Activated naive CD4-positive, alpha-beta T cell treated with Interleukin-2 at 50 U/mL for 16 hours (primary cell): Measurements from ENCODE around the gene ARHGEF25.
"Not testable (repeated sequence)": the region's sequence is repeated elsewhere in the genome, so short reads cannot be mapped to it uniquely, and the experiment has no call there.

ENCODE experiments used
- DNase-seq: peaks from one replicate; pipeline ENCODE4 v3.0.0-alpha.2; 2020

ARHGEF25 gene

DNA sequence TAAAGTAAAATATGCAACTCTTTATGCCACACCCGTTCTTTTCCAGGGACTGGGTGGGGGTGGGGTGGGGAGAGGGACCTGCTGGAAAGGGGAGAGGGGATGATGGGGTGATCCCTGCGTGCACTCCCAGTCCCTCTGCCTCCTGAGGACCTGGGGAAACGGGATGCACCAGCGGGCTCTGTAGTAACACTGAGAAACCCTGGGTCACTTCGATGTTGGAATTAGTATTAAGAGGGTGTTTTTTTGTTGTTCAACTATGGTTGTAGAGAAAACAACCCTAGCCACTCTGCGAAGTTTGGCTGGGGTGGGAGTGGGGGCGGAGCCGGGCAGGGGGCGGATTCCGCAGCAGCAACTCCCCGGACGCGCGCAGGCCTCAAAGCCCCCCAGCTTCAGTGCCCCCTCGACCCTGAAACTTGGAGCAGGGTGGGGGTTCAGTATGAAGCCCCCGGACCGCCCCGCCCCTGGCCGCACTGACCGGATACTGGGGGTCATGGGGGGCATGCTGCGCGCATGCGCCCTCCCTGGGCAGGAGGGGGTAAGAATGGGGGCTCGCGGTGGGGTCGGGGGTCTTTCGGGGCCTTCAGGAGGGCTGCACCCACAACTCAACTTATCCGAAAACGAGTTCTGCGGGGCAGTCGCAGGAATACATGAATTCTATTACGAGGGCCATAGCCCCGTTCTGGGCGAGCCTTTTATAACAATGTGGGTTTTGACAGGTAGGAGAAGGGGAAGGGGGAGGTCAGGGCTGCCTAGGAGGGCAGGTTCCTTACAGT is 1.3 kb upstream of the ARHGEF25 start:
- DNase-seq, result no peak

DNA sequence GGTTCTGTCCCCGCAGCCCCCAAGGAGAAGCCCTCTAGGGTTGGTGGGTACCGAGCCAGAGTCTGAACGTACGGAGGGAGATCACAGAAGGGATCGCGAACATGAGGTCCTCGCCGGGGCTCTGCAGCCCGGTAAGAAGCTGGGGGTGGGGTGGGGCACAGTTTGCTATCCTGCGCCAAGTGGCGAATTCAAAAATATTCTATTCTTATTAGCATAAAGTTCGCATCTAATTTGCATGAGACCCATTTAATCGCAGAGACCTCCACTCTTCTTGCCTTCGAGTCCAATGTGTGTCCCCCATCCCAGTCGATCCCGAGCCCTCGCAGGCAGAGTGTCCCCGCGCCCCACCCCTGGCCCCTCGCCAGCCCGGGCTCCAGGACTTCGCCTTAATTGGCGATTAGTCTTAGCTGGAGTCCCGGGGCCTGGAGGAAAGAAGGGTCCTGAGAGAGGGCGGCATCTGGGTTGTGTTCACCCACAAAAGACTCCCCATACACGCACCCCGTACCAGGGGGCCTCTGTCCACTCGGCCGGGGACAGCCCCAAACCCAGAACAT is 604 bp upstream of the ARHGEF25 start:
- DNase-seq, result no peak

DNA sequence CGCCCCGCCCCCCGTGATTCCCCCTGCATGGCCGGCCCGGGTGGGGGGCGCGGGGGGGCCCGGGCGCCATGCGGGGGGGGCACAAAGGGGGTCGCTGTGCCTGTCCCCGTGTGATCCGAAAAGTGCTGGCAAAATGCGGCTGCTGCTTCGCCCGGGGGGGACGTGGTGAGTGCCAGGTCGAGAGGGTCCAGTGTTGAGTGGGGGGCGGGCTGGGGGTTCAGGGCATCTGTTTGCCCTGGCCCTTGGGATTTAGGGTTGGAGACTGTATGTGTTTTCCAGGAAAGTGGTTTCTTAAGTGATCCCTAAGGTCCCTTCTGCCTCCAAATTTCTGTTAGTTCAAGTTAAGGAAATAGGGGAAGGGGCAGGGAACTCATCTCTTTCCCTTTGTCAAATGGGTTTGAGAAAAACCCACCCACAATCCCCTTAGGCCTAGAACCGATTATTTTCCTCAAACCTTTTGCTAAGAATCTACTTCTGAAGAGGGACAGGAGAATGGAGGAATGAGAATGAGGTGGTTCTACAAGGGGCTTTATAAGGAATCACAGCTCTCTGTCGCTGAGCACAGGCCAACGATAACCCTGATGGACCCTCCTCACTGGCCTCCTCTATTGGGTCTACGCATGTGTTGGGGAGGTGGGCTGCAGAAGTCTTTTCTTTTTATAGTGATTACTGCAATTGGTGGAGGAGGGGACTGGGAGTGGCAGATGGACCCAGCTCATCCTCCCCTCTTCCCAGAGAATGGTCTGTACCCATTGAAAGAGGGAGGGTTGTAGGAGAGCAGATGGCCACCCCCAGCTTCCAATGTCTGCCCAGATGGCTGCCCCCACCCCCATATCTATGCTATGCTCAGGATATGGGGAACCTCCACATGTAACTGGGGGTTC is 834 bp downstream of the ARHGEF25 start:
- DNase-seq, result no peak

DNA sequence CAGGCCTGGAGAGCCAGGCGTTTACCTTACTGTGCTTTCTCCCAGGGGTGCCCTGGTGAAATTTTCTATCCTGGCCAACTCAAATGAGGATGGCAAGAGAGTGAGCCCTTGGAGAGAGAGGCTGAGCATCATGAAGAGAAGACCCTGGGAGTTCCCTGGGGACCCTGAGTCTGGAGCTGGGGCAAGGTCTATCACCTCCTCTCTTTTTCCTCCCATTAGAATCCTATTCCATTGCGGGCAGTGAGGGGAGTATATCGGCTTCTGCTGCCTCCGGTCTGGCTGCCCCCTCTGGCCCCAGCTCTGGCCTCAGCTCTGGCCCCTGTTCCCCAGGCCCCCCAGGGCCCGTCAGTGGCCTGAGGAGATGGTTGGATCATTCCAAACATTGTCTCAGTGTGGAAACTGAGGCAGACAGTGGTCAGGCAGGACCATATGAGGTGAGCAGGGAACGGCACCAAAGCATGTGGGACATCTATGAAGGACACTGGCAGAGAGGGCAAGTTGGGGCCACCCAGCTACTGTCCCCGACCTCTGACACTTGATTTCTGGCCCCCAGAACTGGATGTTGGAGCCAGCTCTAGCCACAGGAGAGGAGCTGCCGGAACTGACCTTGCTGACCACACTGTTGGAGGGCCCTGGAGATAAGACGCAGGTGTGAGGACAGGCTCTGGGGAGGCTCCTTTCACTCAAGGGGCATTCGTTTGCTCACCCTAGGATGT is 1.6 kb downstream of the ARHGEF25 start:
- DNase-seq, result no peak

DNA sequence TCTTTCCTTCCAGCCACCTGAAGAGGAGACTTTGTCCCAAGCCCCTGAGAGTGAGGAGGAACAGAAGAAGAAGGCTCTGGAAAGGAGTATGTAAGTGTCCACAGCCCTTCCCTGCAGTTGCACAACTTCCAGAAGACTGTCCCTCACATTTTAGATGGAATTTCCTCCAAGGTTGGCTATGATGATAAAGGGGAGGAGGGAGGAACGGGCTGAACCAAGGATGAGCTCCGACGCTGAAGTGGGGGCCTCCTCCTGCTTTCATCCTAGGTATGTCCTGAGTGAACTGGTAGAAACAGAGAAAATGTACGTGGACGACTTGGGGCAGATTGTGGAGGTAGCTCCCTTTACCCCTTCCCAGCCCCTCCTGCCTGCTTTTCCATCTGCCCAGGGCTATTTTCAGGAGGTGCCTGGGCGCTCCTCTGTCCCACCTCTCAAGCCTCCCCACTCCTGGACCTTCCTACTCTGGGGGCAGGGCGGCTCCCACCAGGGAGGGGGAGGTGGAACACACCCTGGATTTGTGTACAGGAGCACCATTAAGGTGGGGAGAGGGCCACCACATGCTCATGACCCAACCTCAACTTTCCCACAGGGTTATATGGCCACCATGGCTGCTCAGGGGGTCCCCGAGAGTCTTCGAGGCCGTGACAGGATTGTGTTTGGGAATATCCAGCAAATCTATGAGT is 2.3 kb downstream of the ARHGEF25 start:
- no peak for DNase-seq

DNA sequence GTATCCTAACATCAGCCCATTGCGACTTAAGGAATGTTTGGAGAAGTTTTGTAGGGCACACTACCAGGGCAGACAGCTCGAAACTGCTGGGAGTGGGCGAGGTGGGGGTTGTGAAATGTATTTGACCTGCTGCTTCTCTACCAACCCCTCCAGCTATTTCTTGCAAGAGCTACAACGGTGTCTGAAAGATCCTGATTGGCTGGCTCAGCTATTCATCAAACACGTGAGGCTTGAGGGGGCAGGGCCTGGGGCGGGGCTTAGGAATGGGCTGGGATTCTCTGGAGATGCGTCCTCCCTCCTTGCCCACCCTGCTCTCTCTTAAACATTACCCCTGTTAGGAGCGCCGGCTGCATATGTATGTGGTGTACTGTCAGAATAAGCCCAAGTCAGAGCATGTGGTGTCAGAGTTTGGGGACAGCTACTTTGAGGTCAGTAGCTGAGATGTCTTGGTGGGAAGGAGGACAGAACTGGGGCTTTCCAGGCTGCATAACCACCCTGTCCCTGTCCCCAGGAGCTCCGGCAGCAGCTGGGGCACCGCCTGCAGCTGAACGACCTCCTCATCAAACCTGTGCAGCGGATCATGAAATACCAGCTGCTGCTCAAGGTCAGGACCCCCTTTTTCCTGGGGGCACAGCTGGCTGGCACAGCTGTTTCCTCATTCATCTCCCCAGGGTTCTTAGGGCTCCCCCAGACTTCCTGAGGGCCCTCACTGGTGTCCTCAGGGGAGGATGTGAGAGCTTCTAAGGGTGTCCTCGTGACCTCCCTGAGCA is 3.1 kb downstream of the ARHGEF25 start:
- no peak for DNase-seq

DNA sequence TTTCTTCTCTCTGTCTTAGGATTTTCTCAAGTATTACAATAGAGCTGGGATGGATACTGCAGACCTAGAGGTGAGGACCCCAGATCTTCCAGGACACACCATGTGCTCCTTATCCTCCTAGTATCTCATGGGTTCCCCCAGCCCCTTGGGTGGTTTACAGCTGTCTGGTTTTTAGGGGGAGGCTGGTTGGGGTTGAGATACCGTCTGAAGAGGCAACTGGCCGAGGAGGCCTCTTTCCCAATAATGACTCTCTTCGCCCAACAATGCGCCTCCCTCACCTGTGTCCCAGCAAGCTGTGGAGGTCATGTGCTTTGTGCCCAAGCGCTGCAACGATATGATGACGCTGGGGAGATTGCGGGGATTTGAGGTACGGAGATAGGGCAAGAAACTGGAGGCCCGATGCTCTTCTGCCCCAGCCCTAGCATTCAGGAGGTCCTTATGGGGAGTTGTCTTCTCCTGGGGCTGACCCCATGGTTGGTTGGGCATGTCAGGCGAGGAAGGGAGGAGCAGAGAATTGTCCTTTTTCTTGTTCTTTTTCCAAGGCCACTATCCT is 3.8 kb downstream of the ARHGEF25 start:
- DNase-seq, result no peak

DNA sequence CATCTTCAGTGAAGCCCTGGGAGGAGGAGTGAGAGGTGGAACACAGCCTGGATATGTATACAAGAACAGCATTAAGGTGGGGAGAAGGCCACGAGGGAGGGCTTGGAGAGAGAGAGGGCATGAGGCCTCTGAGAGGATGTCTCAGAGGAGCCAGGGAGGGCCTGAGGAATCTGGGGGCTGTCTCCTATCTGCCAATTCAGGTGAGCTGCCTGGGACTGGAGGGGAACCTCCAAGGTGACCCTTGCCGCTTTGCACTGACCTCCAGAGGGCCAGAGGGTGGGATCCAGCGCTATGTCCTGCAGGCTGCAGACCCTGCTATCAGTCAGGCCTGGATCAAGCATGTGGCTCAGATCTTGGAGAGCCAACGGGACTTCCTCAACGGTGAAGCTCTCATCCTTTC is 4.4 kb downstream of the ARHGEF25 start:
- no peak for DNase-seq

DNA sequence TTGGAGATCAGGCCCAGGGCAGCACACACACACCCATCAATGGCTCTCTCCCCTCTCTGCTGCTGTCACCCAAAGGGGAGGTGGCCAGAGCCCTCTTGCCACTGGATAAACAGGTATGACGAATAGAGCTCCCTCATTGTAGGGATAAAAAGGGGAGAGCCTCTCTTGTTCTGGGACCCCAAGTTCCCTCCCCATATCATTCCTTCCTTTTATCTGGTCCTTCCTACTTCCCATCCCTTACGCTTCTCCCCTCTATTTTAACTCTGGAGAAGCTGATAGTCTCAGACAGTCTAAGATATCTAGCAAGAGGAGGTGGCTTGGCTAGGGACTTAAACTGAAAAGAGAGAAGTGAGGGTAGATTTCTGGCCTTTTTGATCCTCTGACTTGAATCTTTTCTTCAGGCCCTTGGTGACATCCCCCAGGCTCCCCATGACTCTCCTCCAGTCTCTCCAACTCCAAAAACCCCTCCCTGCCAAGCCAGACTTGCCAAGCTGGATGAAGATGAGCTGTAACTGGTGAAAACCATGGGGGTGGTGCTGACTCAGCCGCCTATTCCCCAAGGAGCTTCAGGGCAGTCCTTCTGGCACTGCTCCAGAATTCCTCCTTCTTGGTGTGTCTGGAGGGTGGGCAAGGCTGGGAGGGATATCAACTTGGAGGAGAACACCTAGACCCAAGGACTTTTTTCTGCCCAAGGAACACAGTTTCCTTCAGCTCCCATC is 5.3 kb downstream of the ARHGEF25 start:
- no peak for DNase-seq

DNA sequence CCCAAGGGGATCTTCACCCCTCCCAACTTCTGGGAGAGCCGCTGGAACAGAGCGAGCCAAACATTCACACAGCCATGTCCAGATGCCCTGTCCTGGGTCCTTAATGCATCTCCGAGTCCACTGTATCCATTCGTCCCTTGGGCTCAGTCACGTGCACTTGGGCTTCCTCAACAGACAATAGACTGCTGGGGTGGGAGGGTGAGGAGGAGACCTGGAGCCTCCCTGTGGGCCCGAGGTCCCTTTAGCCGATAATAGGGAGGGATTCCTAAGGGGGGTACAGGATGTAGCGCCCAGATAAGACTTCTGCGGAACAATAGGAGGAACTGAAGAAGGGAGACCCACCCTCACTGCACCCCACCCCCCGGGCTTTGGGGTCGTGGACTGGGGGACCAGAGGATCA is 6.7 kb downstream of the ARHGEF25 start:
- no peak for DNase-seq

DNA sequence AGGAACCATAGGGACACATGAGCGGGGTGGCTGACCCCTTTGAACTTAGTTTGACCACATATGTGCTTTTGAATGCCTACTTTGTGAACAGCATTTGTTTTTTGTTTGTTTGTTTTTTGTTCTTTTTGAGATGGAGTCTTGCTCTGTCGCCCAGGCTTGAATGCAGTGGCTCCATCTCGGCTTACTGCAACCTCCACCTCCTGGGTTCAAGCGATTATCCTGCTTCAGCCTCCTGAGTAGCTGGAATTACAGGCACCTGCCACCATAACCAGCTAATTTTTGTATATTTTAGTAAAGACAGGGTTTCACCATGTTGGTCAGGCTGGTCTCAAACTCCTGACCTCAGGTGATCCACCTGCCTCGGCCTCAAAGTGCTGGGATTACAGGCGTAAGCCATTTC is 7.2 kb downstream of the ARHGEF25 start:
- not testable (repeated sequence) for DNase-seq

DNA sequence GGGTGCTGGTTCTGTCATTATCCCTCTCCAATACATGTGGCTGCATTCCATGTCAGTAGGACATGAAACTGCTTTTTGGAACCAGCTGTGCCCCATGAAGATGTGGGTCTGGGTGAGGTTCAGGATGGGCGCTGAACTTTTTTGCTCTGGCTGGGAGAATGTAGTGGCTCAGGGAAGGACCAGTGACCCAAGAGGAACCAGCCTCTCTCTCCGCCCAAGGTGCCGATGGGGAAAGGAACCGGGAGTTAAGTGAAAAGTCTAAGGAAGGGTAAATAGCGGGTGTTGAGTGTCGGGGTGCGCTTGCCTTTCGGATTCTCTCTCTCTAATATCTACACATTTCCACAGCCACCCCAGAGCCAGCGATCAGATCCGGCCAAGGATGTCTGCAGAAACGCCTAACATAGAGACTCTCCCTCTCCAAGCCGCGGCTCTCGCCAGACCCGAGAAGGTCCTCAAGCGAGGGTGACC is 7.8 kb downstream of the ARHGEF25 start:
- no peak for DNase-seq

DNA sequence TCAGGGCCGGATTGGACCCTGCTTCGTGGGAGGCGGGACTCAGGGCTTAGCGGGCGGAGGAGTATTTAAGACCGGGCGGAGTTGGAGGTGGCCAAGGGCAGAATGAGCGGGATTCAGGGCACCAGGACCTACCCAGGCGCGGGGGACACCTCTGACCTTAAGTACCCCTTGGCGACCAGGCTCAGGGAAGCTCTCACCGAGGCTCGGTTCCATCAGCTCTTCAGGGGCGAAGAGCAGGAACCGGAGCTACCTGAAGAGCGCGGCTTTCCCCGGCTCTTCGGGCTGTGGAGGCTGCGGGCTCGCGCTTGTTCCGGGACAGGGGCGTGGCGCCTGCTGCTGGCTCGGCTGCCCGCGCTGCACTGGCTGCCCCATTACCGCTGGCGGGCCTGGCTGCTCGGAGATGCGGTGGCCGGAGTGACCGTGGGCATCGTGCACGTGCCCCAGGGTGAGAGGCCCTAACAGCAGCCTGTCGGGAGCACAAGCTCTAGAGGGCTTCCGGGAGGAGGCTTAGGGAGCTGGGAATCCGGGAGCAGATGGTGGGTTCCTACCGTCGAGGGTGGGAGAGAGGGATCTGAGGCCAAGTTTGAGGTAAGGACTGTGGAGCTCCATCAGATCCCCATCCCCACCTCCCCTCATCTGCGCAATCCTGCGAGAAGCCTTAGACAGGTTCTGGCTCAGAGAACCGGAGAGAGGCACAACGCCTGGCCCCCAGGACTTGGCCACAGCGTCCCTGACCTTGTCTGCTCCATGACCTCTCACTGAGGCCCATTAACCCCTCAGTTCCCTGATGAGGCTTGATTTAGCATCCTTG is 8.4 kb downstream of the ARHGEF25 start:
- DNase-seq, result peak; percentile 32

DNA sequence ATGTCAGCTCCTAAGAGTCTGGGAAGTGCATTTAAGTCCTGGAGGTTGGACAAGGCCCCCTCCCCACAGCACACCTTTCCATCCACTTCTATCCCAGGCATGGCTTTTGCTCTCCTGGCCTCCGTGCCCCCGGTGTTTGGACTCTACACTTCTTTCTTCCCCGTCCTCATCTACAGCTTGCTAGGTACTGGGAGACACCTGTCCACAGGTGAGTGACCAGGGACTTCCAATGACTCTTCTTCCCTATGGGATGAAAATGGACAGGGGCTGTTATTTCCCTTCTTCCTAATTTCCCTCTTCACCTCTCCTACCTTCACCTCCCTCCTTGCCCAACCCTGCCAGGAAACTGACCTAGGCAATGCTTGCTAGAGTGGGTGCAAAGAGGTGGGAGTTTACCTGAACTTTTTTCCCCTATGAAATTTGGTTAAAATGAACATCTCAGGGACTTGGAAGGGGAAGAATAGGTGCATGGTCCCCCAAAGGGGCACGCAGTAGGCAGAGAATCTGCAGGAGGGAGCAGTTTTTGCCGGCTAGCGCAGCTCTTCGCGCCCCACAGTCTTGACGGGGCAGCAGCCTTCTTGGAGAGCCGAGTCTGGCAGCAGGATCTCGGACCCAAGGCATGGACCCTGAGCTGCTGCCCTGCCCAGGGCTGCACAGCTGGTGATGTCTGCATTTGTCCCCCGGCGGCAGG is 9.2 kb downstream of the ARHGEF25 start:
- no peak for DNase-seq

DNA sequence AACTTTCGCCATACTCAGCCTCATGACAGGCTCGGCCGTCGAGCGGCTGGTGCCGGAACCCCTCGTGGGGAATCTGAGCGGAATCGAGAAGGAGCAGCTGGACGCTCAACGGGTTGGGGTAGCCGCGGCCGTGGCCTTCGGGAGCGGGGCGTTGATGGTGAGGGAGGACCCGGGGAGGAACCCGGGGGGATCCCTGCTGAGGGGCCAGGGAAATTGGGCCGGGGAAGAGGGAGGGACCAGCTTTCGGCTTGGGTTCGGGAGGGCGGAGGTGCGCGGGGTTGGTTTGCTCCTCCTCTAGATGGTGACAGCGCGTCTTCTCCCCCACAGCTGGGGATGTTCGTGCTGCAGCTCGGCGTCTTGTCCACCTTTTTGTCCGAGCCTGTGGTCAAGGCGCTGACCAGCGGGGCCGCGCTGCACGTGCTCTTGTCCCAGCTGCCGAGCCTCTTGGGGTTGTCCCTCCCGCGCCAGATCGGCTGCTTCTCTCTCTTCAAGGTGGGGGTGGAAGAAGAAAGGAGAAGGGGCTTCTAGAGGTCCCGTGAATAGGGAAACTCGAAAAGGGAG is 9.8 kb downstream of the ARHGEF25 start:
- peak; percentile 26 for DNase-seq

DNA sequence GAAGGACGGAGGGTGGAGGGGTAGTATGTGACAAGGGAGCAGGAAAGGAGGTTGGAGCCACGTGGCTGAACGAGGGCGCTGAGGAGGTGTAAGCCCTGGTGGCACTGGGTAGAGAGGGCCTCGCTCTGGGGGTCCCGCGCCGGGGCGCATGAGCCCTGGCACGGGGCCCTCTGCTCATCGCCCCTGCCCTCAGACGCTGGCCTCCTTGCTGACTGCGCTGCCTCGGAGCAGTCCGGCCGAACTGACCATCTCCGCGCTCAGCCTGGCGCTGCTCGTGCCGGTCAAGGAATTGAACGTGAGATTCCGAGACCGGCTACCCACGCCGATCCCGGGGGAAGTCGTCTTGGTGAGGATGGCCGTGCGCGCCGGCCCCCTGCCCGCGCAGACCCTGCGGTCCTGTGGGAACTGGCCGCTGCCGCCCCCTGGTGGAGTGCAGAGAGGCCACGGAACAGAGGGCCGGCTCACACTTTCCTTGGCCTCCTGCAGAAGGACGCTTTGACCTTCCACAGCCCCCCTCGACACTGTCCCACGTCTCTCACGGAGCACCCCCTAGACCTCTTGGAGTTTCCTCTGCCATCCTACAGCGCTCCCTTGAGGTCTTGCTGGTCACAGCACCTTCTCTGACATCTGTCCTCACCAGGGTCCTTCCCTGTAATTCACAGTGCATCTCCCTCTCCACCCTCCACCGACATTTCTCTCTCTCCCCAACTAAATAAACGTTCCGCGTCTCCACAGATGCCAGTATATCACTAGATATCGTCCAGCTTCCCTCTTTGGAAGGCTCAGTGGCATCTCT is 10.5 kb downstream of the ARHGEF25 start:
- peak; percentile 63 for DNase-seq

DNA sequence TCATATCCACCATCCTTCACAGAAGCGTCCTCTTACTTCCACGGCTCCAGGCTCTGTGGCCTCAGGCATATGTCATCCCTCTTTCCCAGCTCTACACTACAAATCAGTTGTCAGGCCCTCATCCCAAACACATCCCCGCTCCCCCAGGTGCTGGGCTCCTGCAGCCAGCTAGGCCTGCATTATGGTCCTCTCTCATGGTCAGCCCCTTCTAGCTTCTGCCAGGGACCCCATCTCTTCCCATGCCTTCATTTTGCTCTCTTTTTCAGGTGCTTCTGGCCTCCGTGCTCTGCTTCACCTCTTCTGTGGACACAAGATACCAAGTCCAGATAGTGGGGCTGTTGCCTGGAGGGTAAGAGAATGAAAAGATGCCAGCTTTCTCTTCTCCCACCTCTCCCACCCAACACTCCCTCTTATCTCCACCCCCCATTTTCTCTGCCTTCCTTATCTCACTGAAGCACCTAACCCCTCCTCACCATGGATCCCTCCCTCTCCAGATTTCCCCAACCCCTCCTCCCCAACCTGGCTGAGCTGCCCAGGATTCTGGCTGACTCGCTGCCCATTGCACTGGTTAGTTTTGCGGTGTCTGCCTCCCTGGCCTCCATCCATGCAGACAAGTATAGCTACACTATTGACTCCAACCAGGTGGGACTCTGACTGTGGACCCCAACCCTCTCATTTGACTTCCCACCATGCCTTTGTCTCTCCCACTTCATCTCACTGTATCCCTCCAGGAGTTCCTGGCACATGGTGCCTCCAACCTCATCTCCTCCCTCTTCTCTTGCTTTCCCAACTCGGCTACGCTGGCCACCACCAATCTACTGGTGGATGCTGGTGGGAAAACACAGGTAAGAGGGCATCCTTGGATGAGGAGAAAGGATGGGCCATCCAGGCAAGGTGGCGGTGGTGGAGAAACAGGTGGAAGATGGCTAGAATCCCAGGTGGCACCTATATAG is 11.3 kb downstream of the ARHGEF25 start:
- DNase-seq, result no peak
